HepG2 (cell line): ENCODE results near the gene IFT52. TPM values are rescaled to one million over a fixed set of nuclear protein-coding genes. Genes with fewer than 3 reads are reported as not detected.
A peak's percentile ranks its signal among the peaks of the same experiment; 100 is the strongest.

Source experiments
- CHCHD3 ChIP-seq: sonication (generic); formaldehyde crosslinking; IDR thresholded peaks from 2 replicates; pipeline ENCODE4 v1.8.0; 2022; ENCODE audit warnings: mild to moderate bottlenecking, missing genetic modification reagents, moderate library complexity
- CREB3 ChIP-seq: sonication (generic); formaldehyde crosslinking; IDR thresholded peaks from 2 replicates; pipeline ENCODE4 v1.5.0; 2020; ENCODE audit warnings: missing genetic modification reagents
- FOSL1 ChIP-seq: sonication (generic); formaldehyde crosslinking; IDR thresholded peaks from 2 replicates; pipeline ENCODE4 v1.9.0; 2021; ENCODE audit warnings: missing genetic modification reagents, borderline replicate concordance
- MIER2 ChIP-seq: IDR thresholded peaks from 2 replicates; pipeline ENCODE4 v1.6.1; 2016; ENCODE audit warnings: missing biosample characterization, missing genetic modification reagents
- NONO ChIP-seq, 2 experiments: fragments of 450-650 bp in 1 of 2; sonication (generic) in 1 of 2; formaldehyde crosslinking in 1 of 2; IDR thresholded peaks in 1 of 2; conservative IDR thresholded peaks in 1 of 2; 2 replicates each; pipeline versions ENCODE4 v1.6.1 to v1.8.0; 2017 to 2022; ENCODE audit warnings: mild to moderate bottlenecking in 1 of 2, missing genetic modification reagents in 1 of 2, moderate library complexity in 1 of 2
- SMC3 ChIP-seq: IDR thresholded peaks from 2 replicates; pipeline ENCODE4 v1.6.1; 2011; ENCODE audit warnings: low read length, improper control_type of control experiment
- SNAI1 ChIP-seq: sonication (generic); formaldehyde crosslinking; IDR thresholded peaks from 2 replicates; pipeline ENCODE4 v1.5.0; 2020; ENCODE audit warnings: mild to moderate bottlenecking, missing genetic modification reagents, borderline replicate concordance
- SNAPC2 ChIP-seq: sonication (generic); formaldehyde crosslinking; IDR thresholded peaks from 2 replicates; pipeline ENCODE4 v1.8.1; 2022; ENCODE audit warnings: mild to moderate bottlenecking, missing genetic modification reagents
- TCF12 ChIP-seq, 2 experiments: fragments of 450-650 bp in 1 of 2; sonication (generic) in 1 of 2; formaldehyde crosslinking in 1 of 2; IDR thresholded peaks; 2 replicates each; pipeline versions ENCODE4 v1.6.1 to v1.8.0; 2017 to 2022; ENCODE audit warnings: antibody characterized with exemption in 1 of 2, mild to moderate bottlenecking in 1 of 2, missing genetic modification reagents in 1 of 2, moderate library complexity in 1 of 2
- ZBTB21 ChIP-seq: sonication (generic); formaldehyde crosslinking; IDR thresholded peaks from 2 replicates; pipeline ENCODE4 v1.4.0; 2020; ENCODE audit warnings: missing genetic modification reagents
- ZC3H4 ChIP-seq: sonication (generic); formaldehyde crosslinking; IDR thresholded peaks from 2 replicates; pipeline ENCODE4 v1.4.0; 2020; ENCODE audit warnings: missing genetic modification reagents, borderline replicate concordance
- ZFP36 ChIP-seq: fragments of 150-350 bp; IDR thresholded peaks from 2 replicates; pipeline ENCODE4 v1.6.1; 2018; ENCODE audit warnings: borderline replicate concordance, low read length, low read depth; ENCODE audit not compliant: partially characterized antibody
- ZNF260 ChIP-seq: sonication (generic); formaldehyde crosslinking; IDR thresholded peaks from 2 replicates; pipeline ENCODE4 v1.4.0; 2020; ENCODE audit warnings: missing genetic modification reagents, low read depth, mild to moderate bottlenecking, borderline replicate concordance
- ZNF264 ChIP-seq: sonication (generic); formaldehyde crosslinking; IDR thresholded peaks from 2 replicates; pipeline ENCODE4 v1.4.0; 2020; ENCODE audit warnings: missing genetic modification reagents
- ZNF615 ChIP-seq: sonication (generic); formaldehyde crosslinking; IDR thresholded peaks from 2 replicates; pipeline ENCODE4 v1.5.0; 2020; ENCODE audit warnings: mild to moderate bottlenecking, missing genetic modification reagents, borderline replicate concordance
- ZNF761 ChIP-seq: sonication (generic); formaldehyde crosslinking; conservative IDR thresholded peaks from 2 replicates; pipeline ENCODE4 v1.4.0; 2020; ENCODE audit warnings: mild to moderate bottlenecking, missing genetic modification reagents
- polyA plus RNA-seq, 8 experiments: library from polyadenylated mRNA; depleted of rRNA in 3 of 8; stranded (reverse) in 7 of 8; unstranded in 1 of 8; fragments of >200 nt; fragmentation: Illumina TruSeq in 4 of 8; extraction: Trizol in 4 of 8; gene quantifications; 2 replicates each; pipeline versions ENCODE4 v1.2.1 to v1.2.3, GENCODE V29; 2011 to 2016; ENCODE audit warnings: low read depth in 4 of 8, missing spikeins in 1 of 8, mixed read lengths in 1 of 8; ENCODE audit not compliant: insufficient read depth in 1 of 8
- total RNA-seq, 5 experiments: library from RNA; depleted of rRNA; stranded (reverse); fragments of >200 nt; fragmentation: Illumina TruSeq; extraction: Trizol; gene quantifications; 2 replicates each; pipeline ENCODE4 v1.2.3, GENCODE V29; 2016; ENCODE audit warnings: low read depth in 1 of 5
- TF ChIP-seq, protein P1 (sequence below): sonication (generic); formaldehyde crosslinking; IDR thresholded peaks from 2 replicates; pipeline ENCODE4 v1.5.1; 2020; ENCODE audit warnings: missing genetic modification reagents, mild to moderate bottlenecking, borderline replicate concordance
- TF ChIP-seq, protein P2 (sequence below), 2 experiments: sonication (generic) in 1 of 2; formaldehyde crosslinking in 1 of 2; IDR thresholded peaks; 2 replicates each; pipeline versions ENCODE4 v1.4.0 to v1.6.1; 2016 to 2020; ENCODE audit warnings: borderline replicate concordance in 1 of 2, low read depth in 1 of 2, mild to moderate bottlenecking in 1 of 2, missing genetic modification reagents in 1 of 2
- TF ChIP-seq, protein P3 (sequence below): sonication (generic); formaldehyde crosslinking; IDR thresholded peaks from 2 replicates; pipeline ENCODE4 v1.4.0; 2020; ENCODE audit warnings: missing genetic modification reagents

IFT52 gene
- total and polyA plus RNA-seq, 2 of the 13 experiments (the other 11 are each of a cell fraction or from before 2014, with no cell fraction given) = 48.0 to 64.0 TPM

DNA sequence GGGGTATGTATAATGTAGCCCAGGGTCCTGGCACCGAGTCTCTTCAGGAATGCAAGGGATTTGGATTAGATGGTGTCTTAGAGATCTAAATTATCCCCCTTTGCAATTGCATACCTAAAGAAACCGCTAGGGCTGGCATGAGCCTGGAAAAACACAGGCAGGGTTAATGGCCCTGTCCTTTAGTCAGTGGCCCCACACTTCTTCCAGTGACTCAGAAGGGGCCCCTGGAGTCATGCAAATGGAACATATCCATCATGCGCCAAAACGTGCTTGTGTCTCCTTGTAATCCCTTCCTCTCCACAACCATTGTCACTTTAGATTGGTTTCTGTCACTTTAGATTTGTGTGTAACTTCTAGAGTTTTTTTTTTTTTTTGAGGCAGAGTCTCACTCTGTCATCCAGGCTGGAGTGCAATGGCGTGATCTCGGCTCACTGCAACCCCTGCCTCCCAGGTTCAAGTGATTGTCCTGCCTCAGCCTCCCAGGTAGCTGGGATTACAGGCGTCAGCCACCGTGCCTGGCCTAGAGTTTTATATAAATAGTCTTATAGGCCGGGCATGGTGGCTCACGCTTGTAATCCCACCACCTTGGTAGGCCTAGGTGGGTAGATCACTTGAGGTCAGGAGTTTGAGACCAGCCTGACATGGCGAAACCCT, 67.5 kb downstream of the IFT52 start (continued):
- TF ChIP-seq, protein P1, sequence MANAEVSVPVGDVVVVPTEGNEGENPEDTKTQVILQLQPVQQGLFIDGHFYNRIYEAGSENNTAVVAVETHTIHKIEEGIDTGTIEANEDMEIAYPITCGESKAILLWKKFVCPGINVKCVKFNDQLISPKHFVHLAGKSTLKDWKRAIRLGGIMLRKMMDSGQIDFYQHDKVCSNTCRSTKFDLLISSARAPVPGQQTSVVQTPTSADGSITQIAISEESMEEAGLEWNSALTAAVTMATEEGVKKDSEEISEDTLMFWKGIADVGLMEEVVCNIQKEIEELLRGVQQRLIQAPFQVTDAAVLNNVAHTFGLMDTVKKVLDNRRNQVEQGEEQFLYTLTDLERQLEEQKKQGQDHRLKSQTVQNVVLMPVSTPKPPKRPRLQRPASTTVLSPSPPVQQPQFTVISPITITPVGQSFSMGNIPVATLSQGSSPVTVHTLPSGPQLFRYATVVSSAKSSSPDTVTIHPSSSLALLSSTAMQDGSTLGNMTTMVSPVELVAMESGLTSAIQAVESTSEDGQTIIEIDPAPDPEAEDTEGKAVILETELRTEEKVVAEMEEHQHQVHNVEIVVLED = no peak
- no peak for TF ChIP-seq MIER2 (CRISPR knock-in tag)
- peak; percentile 53; the same call in 1 of the 2 replicates for TF ChIP-seq FOSL1 (CRISPR knock-in tag)
- TF ChIP-seq ZNF615 (CRISPR knock-in tag) = no peak
- no peak for TF ChIP-seq NONO (IDR thresholded peaks at IDR 0.05)
- no peak for TF ChIP-seq NONO (CRISPR knock-in tag; conservative IDR thresholded peaks at IDR 0.05)
- no peak for TF ChIP-seq ZNF260
- TF ChIP-seq, protein P2, sequence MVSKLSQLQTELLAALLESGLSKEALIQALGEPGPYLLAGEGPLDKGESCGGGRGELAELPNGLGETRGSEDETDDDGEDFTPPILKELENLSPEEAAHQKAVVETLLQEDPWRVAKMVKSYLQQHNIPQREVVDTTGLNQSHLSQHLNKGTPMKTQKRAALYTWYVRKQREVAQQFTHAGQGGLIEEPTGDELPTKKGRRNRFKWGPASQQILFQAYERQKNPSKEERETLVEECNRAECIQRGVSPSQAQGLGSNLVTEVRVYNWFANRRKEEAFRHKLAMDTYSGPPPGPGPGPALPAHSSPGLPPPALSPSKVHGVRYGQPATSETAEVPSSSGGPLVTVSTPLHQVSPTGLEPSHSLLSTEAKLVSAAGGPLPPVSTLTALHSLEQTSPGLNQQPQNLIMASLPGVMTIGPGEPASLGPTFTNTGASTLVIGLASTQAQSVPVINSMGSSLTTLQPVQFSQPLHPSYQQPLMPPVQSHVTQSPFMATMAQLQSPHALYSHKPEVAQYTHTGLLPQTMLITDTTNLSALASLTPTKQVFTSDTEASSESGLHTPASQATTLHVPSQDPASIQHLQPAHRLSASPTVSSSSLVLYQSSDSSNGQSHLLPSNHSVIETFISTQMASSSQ (IDR thresholded peaks at IDR 0.05; ENCODE audit: low read depth) = no peak
- TF ChIP-seq, protein P2 (CRISPR knock-in tag; IDR thresholded peaks at IDR 0.05; ENCODE audit: borderline replicate concordance) = no peak
- 0 out of 2 replicates have a peak, but pooled peaks have one; percentile 43 for TF ChIP-seq SNAPC2
- TF ChIP-seq, protein P3, sequence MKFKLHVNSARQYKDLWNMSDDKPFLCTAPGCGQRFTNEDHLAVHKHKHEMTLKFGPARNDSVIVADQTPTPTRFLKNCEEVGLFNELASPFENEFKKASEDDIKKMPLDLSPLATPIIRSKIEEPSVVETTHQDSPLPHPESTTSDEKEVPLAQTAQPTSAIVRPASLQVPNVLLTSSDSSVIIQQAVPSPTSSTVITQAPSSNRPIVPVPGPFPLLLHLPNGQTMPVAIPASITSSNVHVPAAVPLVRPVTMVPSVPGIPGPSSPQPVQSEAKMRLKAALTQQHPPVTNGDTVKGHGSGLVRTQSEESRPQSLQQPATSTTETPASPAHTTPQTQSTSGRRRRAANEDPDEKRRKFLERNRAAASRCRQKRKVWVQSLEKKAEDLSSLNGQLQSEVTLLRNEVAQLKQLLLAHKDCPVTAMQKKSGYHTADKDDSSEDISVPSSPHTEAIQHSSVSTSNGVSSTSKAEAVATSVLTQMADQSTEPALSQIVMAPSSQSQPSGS (CRISPR knock-in tag) = no peak
- 0 out of 2 replicates have a peak, but pooled peaks have one; percentile 7 for TF ChIP-seq SMC3
- peak; percentile 86; the same call in 1 of the 2 replicates for TF ChIP-seq CREB3 (CRISPR knock-in tag)
- no peak for TF ChIP-seq ZBTB21 (CRISPR knock-in tag)
- no peak for TF ChIP-seq CHCHD3
- no peak for TF ChIP-seq TCF12 (IDR thresholded peaks at IDR 0.05)
- TF ChIP-seq TCF12 (CRISPR knock-in tag; IDR thresholded peaks at IDR 0.05) = peak; percentile 32; the same call in 1 of the 2 replicates
- TF ChIP-seq ZC3H4 (CRISPR knock-in tag) = peak; percentile 80
- no peak for TF ChIP-seq SNAI1 (CRISPR knock-in tag)
- no peak for TF ChIP-seq ZFP36
- TF ChIP-seq ZNF264 (CRISPR knock-in tag) = peak; percentile 13; the same call in 1 of the 2 replicates
- TF ChIP-seq ZNF761 (CRISPR knock-in tag) = no peak
